ENCODE results near the gene VIL1.

- TF ChIP-seq CTCF (IDR thresholded peaks at IDR 0.05 in 2 of 3, conservative IDR thresholded peaks at IDR 0.05 in 1 of 3; ENCODE audit: borderline replicate concordance in 1 of 3, insufficient read depth in 1 of 3, low read depth in 2 of 3, low read length in 2 of 3) (no peak), POLR2A (IDR thresholded peaks at IDR 0.05; ENCODE audit: borderline replicate concordance, extremely low read depth, insufficient read depth, insufficient read length) (no peak), ZFX (IDR thresholded peaks at IDR 0.05) (no peak), TCF7L2 (IDR thresholded peaks at IDR 0.05; ENCODE audit: borderline replicate concordance, extremely low read depth, insufficient read depth, insufficient read length) (no peak), ZNF274 (IDR thresholded peaks at IDR 0.05; ENCODE audit: low read depth, low read length) (no peak), RAD21 (IDR thresholded peaks at IDR 0.05; ENCODE audit: low read depth) (no peak), SRF (IDR thresholded peaks at IDR 0.05; ENCODE audit: low read depth) (no peak), EZH2 (IDR thresholded peaks at IDR 0.05) (no peak), SIN3A (IDR thresholded peaks at IDR 0.05; ENCODE audit: low read depth) (no peak)
These were observed 26.7 kb downstream of the VIL1 start for GRCh38 chr2:218445602-218446001.
